HEK293T (cell line): ENCODE data around the gene EPHA10.

ENCODE experiments used
- CTCF ChIA-PET: fragments of 350-600 bp; formaldehyde crosslinking; extraction: SDS; loops from one replicate; lab custom pipeline; 2021; ENCODE audit warnings: antibody characterized with exemption, inconsistent platforms; lab: Yijun Ruan, JAX
- POLR2A ChIA-PET: fragments of 350-600 bp; formaldehyde crosslinking; extraction: SDS; loops from one replicate; lab custom pipeline; 2020; ENCODE audit warnings: antibody characterized with exemption, inconsistent platforms; lab: Yijun Ruan, JAX
- DNase-seq: peaks from one replicate; pipeline ENCODE4 v3.0.0; 2012; ENCODE audit warnings: mixed read lengths; ENCODE audit errors: extremely low spot score
- ARNT ChIP-seq: fragments of 450-650 bp; IDR thresholded peaks from 2 replicates; pipeline ENCODE4 v1.6.1; 2017; ENCODE audit warnings: mild to moderate bottlenecking
- BHLHE40 ChIP-seq: fragments of 450-650 bp; IDR thresholded peaks from 2 replicates; pipeline ENCODE4 v1.6.1; 2016; ENCODE audit warnings: mild to moderate bottlenecking, moderate library complexity, borderline replicate concordance
- CTBP1 ChIP-seq: fragments of 450-650 bp; IDR thresholded peaks from 2 replicates; pipeline ENCODE4 v1.6.1; 2016; ENCODE audit warnings: borderline replicate concordance
- ELF4 ChIP-seq: fragments of 450-650 bp; IDR thresholded peaks from 2 replicates; pipeline ENCODE4 v1.6.1; 2017; ENCODE audit warnings: antibody characterized with exemption
- FOXA1 ChIP-seq: fragments of 450-650 bp; IDR thresholded peaks from 2 replicates; pipeline ENCODE4 v1.6.1; 2016; ENCODE audit warnings: mild to moderate bottlenecking
- FOXK2 ChIP-seq: fragments of 450-650 bp; IDR thresholded peaks from 2 replicates; pipeline ENCODE4 v1.6.1; 2016; ENCODE audit warnings: mild to moderate bottlenecking
- FOXM1 ChIP-seq: fragments of 450-650 bp; IDR thresholded peaks from 2 replicates; pipeline ENCODE4 v1.6.1; 2017; ENCODE audit warnings: mild to moderate bottlenecking, borderline replicate concordance
- HDGF ChIP-seq: fragments of 450-650 bp; IDR thresholded peaks from 2 replicates; pipeline ENCODE4 v1.6.1; 2017; ENCODE audit warnings: antibody characterized with exemption, borderline replicate concordance
- L3MBTL2 ChIP-seq: fragments of 450-650 bp; conservative IDR thresholded peaks from 2 replicates; pipeline ENCODE4 v1.6.1; 2016; ENCODE audit warnings: mild to moderate bottlenecking
- LEF1 ChIP-seq: fragments of 450-650 bp; IDR thresholded peaks from 2 replicates; pipeline ENCODE4 v1.6.1; 2017; ENCODE audit warnings: mild to moderate bottlenecking, borderline replicate concordance
- NFRKB ChIP-seq: fragments of 450-650 bp; IDR thresholded peaks from 2 replicates; pipeline ENCODE4 v1.6.1; 2016; ENCODE audit warnings: mild to moderate bottlenecking, moderate library complexity
- SP1 ChIP-seq: fragments of 450-650 bp; IDR thresholded peaks from 2 replicates; pipeline ENCODE4 v1.6.1; 2017
- SUZ12 ChIP-seq: fragments of 450-650 bp; IDR thresholded peaks from 2 replicates; pipeline ENCODE4 v1.6.1; 2016; ENCODE audit warnings: mild to moderate bottlenecking
- TARDBP ChIP-seq: fragments of 450-650 bp; IDR thresholded peaks from 2 replicates; pipeline ENCODE4 v1.6.1; 2016
- ZNF384 ChIP-seq: fragments of 450-650 bp; IDR thresholded peaks from 2 replicates; pipeline ENCODE4 v1.6.1; 2016
- TF ChIP-seq, protein P1 (sequence below): fragments of 450-650 bp; IDR thresholded peaks from 2 replicates; pipeline ENCODE4 v1.6.1; 2016

EPHA10 gene

DNA sequence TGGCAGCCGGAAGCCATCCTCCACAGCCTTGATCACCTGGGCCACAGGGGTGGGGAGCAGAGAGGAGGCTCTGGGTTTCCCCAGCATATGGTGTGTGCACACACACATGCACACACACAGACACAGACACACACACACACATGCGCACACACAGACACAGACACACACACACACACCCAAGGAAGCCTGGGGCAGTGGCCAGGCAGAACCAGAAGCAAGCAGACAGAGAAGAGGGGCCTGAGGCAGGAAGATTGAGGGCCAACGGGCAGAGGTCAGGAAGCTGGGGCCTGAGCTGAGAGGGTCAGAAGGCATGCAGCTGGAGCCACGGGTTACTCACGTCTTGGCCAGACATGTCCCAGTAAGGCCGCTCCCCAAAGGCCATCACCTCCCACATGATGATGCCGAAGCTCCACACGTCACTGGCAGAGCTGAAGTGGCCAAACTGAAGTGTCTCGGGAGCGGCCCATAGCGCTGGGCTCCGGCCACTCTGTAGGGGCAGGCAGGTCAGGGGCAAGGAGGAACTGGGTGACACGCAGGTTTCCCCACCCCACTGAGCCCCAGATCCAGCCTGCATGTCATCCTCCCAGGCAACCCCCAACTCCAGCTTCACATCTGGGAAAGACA lies 45.2 kb downstream of the EPHA10 start:
- no peak for DNase-seq
- ChIA-PET POLR2A (interaction anchor here (0.6 kb wide), 1 partner anchor 29 kb away, joined by 3 read pairs; a partner anchor contains a TSS), CTCF (no interaction called here)
- no peak for TF ChIP-seq FOXA1
- TF ChIP-seq FOXM1: no peak
- TF ChIP-seq BHLHE40: no peak
- TF ChIP-seq LEF1: no peak
- TF ChIP-seq CTBP1: no peak
- no peak for TF ChIP-seq ELF4
- TF ChIP-seq NFRKB: no peak
- TF ChIP-seq SUZ12: no peak
- TF ChIP-seq FOXK2: no peak
- TF ChIP-seq, protein P1, sequence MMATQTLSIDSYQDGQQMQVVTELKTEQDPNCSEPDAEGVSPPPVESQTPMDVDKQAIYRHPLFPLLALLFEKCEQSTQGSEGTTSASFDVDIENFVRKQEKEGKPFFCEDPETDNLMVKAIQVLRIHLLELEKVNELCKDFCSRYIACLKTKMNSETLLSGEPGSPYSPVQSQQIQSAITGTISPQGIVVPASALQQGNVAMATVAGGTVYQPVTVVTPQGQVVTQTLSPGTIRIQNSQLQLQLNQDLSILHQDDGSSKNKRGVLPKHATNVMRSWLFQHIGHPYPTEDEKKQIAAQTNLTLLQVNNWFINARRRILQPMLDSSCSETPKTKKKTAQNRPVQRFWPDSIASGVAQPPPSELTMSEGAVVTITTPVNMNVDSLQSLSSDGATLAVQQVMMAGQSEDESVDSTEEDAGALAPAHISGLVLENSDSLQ: no peak

DNA sequence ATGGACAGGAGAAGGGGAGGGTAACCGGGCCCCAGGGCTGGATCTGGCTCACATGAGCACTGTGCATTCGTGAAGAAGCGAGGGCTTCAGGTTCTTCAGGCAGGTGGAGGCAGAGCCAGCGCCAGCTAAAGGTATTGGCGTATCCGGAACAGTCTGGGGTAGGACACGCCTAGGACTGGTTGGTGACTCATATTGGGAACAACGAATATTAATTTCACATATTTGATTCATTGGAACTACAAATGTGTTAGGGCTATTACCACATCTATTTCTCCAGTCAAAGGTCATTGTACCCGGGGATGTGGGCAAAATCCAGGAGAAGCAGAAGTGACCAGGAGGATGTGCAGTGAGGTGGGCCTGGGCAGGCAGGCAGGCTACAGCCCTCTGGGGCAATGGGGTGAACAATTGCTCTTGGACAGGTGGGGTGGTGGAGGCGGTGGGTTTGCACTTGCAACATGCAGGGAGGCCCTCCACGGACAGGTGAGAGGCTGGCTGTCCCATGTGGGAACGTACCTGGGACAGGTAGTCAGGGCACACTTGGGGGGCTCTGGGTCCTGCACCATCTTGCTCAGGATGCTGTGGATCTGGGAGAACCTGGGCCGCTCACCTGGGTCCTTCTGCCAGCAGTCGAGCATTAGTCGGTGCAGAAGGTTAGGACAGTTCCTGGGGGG lies 45.9 kb downstream of the EPHA10 start:
- DNase-seq: no peak
- TF ChIP-seq ARNT (no peak), ELF4 (no peak)
- CTCF ChIA-PET: no interaction called here
- POLR2A ChIA-PET: no interaction called here

DNA sequence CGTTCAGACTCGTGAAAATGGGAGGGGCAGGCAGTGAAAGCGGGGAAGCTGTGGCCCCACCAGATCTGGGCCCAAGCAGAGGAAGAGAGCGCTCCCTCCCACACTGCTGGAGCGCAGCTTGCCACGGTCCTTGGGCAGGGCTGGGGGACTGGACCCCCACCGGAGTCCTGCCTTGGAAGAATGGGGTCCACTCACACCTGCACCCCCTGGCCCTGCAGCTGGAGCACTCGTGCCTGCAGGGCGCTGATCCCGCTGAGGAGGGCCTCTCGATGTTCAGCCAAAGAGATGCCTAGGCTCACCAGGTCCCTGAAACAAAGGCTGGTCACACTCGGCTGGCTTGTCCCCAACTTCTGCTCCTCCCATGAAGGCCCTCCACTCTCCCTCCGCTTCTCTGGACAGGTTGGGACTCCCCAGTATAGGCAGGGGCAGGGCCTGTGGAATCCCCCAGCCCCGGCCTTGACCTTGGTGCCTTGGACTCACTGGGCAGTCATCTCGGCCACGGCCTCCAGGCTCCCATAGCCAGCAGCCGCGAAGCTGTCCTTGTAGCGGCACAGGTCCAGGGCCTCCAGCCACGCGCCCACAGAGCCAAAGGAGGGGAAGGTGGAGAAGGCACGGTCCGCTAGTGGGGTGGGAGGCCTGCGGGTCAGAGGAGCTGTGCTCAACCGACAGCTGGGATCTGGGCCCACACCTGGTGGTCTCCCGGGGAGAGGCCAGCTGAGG lies 46.6 kb downstream of the EPHA10 start:
- CTCF ChIA-PET: no interaction called here
- POLR2A ChIA-PET: interaction anchor here (0.5 kb wide), 1 partner anchor 170 kb away, joined by 3 read pairs; no protein-coding TSS in a partner anchor
- TF ChIP-seq ZNF384 (no peak), NFRKB (no peak), CTBP1 (no peak), FOXK2 (no peak), BHLHE40 (no peak), TARDBP (no peak), ARNT (no peak), SP1 (no peak), HDGF (no peak), ELF4 (no peak)
- TF ChIP-seq, protein P1: no peak
- no peak for DNase-seq

DNA sequence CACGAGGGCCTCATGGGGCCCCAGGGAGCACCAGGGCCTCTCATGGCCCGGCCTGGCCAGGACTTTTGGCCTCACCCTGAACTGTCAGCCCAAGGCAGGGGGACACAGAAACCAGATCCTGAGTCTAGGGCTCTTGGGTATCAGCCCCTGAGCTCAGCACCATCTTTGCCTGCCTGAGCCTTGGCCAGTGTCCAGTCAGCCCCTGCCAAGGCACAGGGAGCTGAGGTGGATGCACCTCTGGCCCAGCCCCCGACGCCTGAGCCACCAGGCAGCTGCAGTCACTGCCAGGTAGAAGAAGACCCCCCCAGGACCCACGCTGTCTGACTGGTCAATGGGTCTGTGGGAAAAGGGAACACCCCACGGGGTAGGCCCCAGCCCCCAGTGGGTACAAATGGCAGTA lies 47.3 kb downstream of the EPHA10 start:
- ChIA-PET CTCF (no interaction called here), POLR2A (no interaction called here)
- no peak for DNase-seq
- TF ChIP-seq LEF1: no peak
- no peak for TF ChIP-seq FOXA1
- TF ChIP-seq FOXM1: no peak
- TF ChIP-seq SUZ12: no peak
- TF ChIP-seq, protein P1: no peak
- TF ChIP-seq BHLHE40: no peak
- no peak for TF ChIP-seq ARNT
- TF ChIP-seq ZNF384: no peak

DNA sequence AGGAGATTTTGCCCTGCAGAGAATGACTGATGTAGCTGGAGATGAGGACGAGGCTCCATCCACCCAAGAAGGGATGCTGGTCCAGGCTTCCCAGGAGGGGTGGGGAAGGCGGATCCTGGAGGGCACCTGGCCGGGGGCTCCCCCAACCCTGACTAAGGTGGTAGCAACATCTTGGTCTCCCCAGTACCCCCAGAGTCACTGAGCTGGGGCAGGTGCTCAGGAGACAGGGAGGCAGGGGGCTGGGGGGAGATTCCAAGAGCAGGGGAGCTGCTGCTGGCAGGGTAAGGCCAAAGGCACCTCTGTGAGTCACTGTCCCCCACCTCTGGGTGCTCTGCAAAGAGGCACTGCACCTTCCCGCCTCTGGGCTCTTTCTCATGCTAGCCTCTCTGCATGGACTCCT lies 48.6 kb downstream of the EPHA10 start:
- ChIA-PET POLR2A (interaction anchor here (0.8 kb wide), 1 partner anchor 26 kb away, joined by 3 read pairs; a partner anchor contains a TSS), CTCF (no interaction called here)
- DNase-seq: no peak
- no peak for TF ChIP-seq SP1

DNA sequence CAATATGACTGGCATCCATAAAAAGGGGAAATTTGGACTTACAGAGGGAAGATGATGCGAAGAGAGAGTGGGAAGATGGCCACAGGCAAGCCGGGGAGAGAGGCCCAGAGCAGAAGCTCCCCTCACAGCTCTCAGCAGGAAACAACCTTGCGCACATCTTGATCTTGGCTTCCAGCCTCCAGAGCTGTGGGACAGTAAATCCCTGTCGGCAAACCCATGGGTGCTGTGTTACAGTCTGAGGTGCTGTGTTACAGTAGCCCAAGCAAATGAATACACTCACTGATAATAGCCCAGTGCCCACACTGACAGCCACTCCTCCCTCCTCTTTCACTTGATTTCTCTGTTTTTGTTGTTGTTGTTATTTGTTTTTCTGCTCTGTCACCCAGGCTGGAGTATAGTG lies 50.2 kb downstream of the EPHA10 start:
- ChIA-PET POLR2A (no interaction called here), CTCF (no interaction called here)
- DNase-seq: no peak

More for the DNA sequence above, 50.2 kb downstream of the EPHA10 start:
- TF ChIP-seq SUZ12: no peak
- TF ChIP-seq HDGF: no peak
- TF ChIP-seq FOXM1: no peak
- no peak for TF ChIP-seq CTBP1
- TF ChIP-seq FOXK2: no peak
- no peak for TF ChIP-seq L3MBTL2
- TF ChIP-seq ELF4: no peak
- TF ChIP-seq SP1: no peak
- no peak for TF ChIP-seq FOXA1
- TF ChIP-seq ZNF384: no peak
- TF ChIP-seq, protein P1: no peak
- TF ChIP-seq NFRKB: no peak
- no peak for TF ChIP-seq ARNT
- no peak for TF ChIP-seq BHLHE40
- no peak for TF ChIP-seq TARDBP
- no peak for TF ChIP-seq LEF1
